B cell (primary cell): Measurements from ENCODE around the gene ANTKMT.

ENCODE experiments used
- CTCF ChIP-seq: fragments of 200-600 bp; IDR thresholded peaks from one replicate; pipeline ENCODE4 v1.8.0; 2022; ENCODE audit warnings: antibody characterized with exemption, mild to moderate bottlenecking
- EZH2 ChIP-seq: IDR thresholded peaks from 2 replicates; pipeline ENCODE4 v1.6.1; 2012; ENCODE audit warnings: borderline replicate concordance, low read depth, mild to moderate bottlenecking, moderate library complexity, low read length; ENCODE audit not compliant: insufficient read depth, poor library complexity, severe bottlenecking

- TF ChIP-seq EZH2 (no peak), CTCF (no peak)
Observed at GRCh38 chr16:695355-696089, 25.4 kb upstream of the ANTKMT start.
